Small intestine (tissue), 7 donors: ENCODE results near the gene PRTFDC1. TPM values are rescaled to one million over a fixed set of nuclear protein-coding genes. Genes with fewer than 3 reads are reported as not detected.

ENCODE experiments used
- DNase-seq, 2 donors: peaks; one replicate each; pipeline versions ENCODE4 v3.0.0 to v3.0.0-alpha.2; 2013
- FAIRE-seq: peaks from 2 replicates; lab custom pipeline; 2012; peaks lifted over from hg19 to GRCh38; lab: Jason Lieb, UNC
- H3K27ac ChIP-seq, 3 donors: one replicate each; pipeline ENCODE4 v1.5.1; 2013; ENCODE audit warnings: low read length in 2 of 3, mild to moderate bottlenecking in 2 of 3, control low read depth in 1 of 3, inconsistent platforms in 1 of 3, low read depth in 1 of 3, moderate library complexity in 1 of 3
- H3K27me3 ChIP-seq, 3 donors: one replicate each; pipeline ENCODE4 v1.6.1; 2013; ENCODE audit warnings: low read length in 3 of 3, inconsistent platforms in 1 of 3; ENCODE audit not compliant: control insufficient read depth in 3 of 3, insufficient read depth in 3 of 3
- H3K36me3 ChIP-seq, 3 donors: one replicate each; pipeline ENCODE4 v1.6.1; 2013; ENCODE audit warnings: low read length in 3 of 3, inconsistent platforms in 1 of 3, low read depth in 1 of 3, mild to moderate bottlenecking in 1 of 3, moderate library complexity in 1 of 3; ENCODE audit not compliant: control insufficient read depth in 3 of 3, insufficient read depth in 2 of 3
- H3K4me1 ChIP-seq, 3 donors: one replicate each; pipeline ENCODE4 v1.6.1; 2013; ENCODE audit warnings: low read length in 2 of 3, inconsistent platforms in 1 of 3, low read depth in 1 of 3, mild to moderate bottlenecking in 1 of 3, moderate library complexity in 1 of 3; ENCODE audit not compliant: control insufficient read depth in 3 of 3, insufficient read depth in 2 of 3
- H3K4me3 ChIP-seq, 3 donors: one replicate each; pipeline ENCODE4 v1.5.1; 2013; ENCODE audit warnings: low read length in 3 of 3, control low read depth in 1 of 3, inconsistent platforms in 1 of 3, low read depth in 1 of 3, mild to moderate bottlenecking in 1 of 3, moderate library complexity in 1 of 3
- H3K9me3 ChIP-seq, 2 donors: one replicate each; pipeline ENCODE4 v1.6.1; 2013; ENCODE audit warnings: low read depth in 1 of 2, low read length in 1 of 2; ENCODE audit not compliant: control insufficient read depth in 2 of 2, insufficient read depth in 1 of 2
- WGBS, 3 donors: extraction: QIAGEN DNeasy Blood & Tissue Kit; methylation state at CpG; one replicate each; pipeline ENCODE4 v1.1.7; 2013; 5-methylcytosine and 5-hydroxymethylcytosine counted together
- polyA plus RNA-seq, 4 donors: library from polyadenylated mRNA; stranded (reverse) in 3 of 4; unstranded in 1 of 4; fragments of 200-250 nt in 3 of 4; fragments of 120-200 nt in 1 of 4; gene quantifications; one replicate each; pipeline versions ENCODE4 v1.2.1 to v1.2.3, GENCODE V29; 2013
- donor health status: healthy with polysubstance abuse.
- donor health status: control.
- donor health status: control.
- donor health status: Bipolar disorder and iron deficiency.
- donor health status: healthy.

The PRTFDC1 gene
- polyA plus RNA-seq, 4 donors, result 9.7 to 28.1 (median 12.9) TPM

DNA sequence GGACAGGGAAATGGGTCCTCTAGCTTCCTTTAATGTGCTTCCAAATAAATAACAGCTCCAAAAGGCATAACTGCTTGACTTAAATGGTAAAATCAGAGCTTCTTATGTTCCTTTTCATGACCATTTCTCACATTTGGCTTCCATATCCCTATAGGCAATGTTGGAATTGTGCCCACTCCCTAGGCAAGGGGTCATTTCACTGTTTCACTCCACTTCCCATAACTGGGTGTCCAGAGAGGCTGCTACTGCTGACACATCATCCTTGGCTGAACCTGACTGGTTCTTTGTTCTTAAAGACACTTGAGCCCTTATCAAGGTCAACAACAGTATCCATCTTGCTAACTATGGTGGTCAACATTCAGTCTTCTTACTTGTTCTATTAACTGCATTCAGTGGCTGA is 37.1 kb downstream of the PRTFDC1 start:
- Histone ChIP-seq H3K27me3 (no peaks in the 10 kb centered on the region), H3K36me3 (no peaks in the 10 kb centered on the region), H3K27ac (no peak overlapping the region), H3K9me3 (no peaks in the 10 kb centered on the region), H3K4me3 (no peak overlapping the region), H3K4me1 (peaks cover 0 to 5% (median 1%) of the 10 kb centered on the region in 3 donors)
- FAIRE-seq (no peak), DNase-seq (no peak)

DNA sequence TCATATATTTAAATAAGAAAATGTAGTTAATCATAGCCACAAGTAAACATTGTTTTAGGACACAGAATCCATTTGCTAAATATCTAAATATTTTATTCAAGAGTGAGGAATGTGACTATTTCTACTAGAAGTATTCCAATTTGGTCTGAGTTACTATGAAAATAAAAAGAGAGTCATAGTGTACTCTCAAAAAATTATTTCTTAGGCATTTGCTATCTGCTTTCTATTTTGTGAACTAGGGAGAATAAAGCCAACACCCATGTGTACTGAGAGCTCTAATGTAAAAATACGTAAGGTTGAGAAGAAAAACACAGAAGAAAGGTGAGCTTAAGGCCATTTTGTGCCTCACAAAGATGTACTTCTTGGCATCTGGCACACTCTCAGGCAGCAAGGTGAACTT is 38.3 kb downstream of the PRTFDC1 start:
- FAIRE-seq (no peak), DNase-seq (no peak)
- Histone ChIP-seq H3K9me3 (no peaks in the 10 kb centered on the region), H3K4me1 (peaks cover 0 to 5% (median 1%) of the 10 kb centered on the region in 3 donors), H3K36me3 (no peaks in the 10 kb centered on the region), H3K4me3 (no peak overlapping the region), H3K27ac (no peak overlapping the region), H3K27me3 (no peaks in the 10 kb centered on the region)
- WGBS, 3 donors, result 87 to 100% (median 89%) methylated on average over 1 of the region's 1 CpG

DNA sequence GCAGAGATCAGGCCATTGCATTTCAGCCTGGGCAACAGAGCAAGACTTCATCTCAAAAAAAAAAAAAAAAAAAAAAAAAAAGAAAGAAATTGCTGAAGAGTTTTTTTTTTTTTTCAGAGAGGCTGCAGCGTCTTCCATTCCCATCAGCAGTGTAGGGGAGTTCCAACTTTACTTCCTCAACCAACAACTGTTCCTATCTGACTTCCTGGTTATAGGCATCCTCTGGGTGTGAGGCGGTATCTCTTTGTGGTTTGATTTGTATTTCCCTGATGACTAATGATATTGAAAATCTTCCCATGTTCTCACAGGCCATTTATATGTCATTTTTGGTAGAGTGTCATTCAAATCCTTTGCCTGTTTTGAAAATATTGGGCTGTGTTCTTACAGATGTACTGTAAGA is 40.2 kb downstream of the PRTFDC1 start:
- WGBS, 3 donors, result 17 to 32% (median 26%) methylated on average over 2 of the region's 2 CpGs
- no peak for FAIRE-seq
- no peaks in the 10 kb centered on the region for H3K36me3 ChIP-seq

DNA sequence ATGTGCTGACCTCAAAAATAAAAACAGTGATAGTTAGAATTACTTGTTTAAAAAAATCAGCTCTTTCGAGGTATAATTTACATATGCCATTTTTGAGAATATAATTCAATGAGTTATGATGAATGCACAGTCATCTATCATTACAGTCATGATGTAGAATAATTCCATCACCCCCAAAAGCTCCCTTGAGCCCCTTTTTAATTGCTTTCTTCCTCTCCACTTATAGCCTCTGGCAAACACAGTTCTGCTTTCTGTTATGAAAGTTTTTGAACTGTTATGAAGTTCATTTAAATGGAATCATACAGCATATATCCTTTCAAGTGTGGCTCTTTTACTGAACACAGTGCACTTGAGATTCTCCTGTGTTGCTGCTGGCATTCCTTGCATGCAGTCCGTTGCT is 41.4 kb downstream of the PRTFDC1 start:
- Histone ChIP-seq H3K36me3 (no peaks in the 10 kb centered on the region), H3K4me3 (no peak overlapping the region), H3K9me3 (peaks cover 0 to 4% of the 10 kb centered on the region in 2 donors), H3K4me1 (peaks cover 0 to 6% (median 3%) of the 10 kb centered on the region in 3 donors), H3K27me3 (no peaks in the 10 kb centered on the region), H3K27ac (no peak overlapping the region)
- DNase-seq, result no peak
- 93 to 95% (median 93%) methylated on average over 2 of the region's 2 CpGs for WGBS, 3 donors
- FAIRE-seq, result no peak

More for the DNA sequence above, 40.2 kb downstream of the PRTFDC1 start:
- H3K4me1 ChIP-seq, result peaks cover 0 to 10% (median 1%) of the 10 kb centered on the region in 3 donors
- H3K9me3 ChIP-seq, result no peaks in the 10 kb centered on the region
- H3K27ac ChIP-seq, result no peak overlapping the region
- DNase-seq, result peak in 1 of 2 donors; percentile 64
- H3K27me3 ChIP-seq, result no peaks in the 10 kb centered on the region
- no peak overlapping the region for H3K4me3 ChIP-seq

DNA sequence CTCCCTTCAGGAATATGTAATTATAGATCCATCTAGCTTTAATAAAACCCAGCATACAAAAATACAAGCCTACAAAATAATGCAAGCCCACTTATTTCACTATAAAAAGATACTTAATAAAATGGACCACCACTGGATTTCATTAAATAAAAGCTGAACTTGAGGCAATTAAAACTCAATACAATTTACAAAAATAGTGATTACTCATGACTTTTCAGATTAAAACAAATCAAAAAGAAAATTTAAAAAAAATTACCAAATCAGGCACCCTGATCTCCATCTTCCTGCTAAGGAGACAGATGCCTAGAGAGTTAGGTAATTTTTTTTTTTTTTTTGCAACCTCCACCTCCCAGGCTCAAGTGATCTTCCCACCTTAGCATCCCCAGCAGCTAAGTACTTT is 41.8 kb downstream of the PRTFDC1 start:
- no peak overlapping the region for H3K4me3 ChIP-seq

DNA sequence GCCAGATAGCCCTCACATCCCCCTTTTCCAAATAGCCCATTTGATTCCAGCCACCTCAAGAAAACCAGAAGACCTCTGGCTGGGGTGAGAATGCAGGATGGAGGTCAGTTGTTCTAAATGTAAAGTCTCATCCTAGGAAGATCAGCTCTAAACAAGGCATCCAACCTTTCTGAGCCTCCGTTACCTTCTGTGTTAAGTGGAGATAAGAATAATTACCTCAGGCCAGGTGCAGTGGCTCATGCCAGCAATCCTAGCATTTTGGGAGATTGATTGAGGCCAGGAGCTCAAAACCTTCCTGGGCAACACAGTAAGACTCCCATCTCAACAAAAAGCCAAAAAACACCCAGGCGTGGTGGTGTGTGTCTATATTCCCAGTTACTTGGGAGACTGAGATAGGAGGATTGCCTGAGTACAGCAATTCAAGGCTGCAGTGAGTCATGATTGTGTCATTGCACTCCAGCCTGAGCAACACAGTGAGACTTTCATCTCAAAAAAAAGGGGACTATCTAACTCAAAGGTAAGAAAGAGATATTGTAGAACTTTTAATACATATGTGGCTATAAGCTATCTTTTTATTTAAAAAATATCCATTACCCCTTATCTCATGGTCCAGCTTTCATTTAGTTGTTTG is 43.5 kb downstream of the PRTFDC1 start:
- DNase-seq, result peak; percentile 61 to 79
- 37 to 61% (median 53%) methylated on average over 2 of the region's 2 CpGs for WGBS, 3 donors
- Histone ChIP-seq H3K27me3 (no peaks in the 10 kb centered on the region), H3K27ac (peak overlapping the region in 1 of 3 donors; percentile 10), H3K4me3 (no peak overlapping the region), H3K9me3 (peaks cover 0 to 4% of the 10 kb centered on the region in 2 donors), H3K36me3 (no peaks in the 10 kb centered on the region), H3K4me1 (peaks cover 0 to 9% (median 5%) of the 10 kb centered on the region in 3 donors)
- FAIRE-seq, result no peak

More for the DNA sequence above, 41.8 kb downstream of the PRTFDC1 start:
- Histone ChIP-seq H3K27me3 (no peaks in the 10 kb centered on the region), H3K36me3 (no peaks in the 10 kb centered on the region), H3K4me1 (peaks cover 0 to 4% (median 2%) of the 10 kb centered on the region in 3 donors), H3K27ac (no peak overlapping the region), H3K9me3 (peaks cover 0 to 4% of the 10 kb centered on the region in 2 donors)
- FAIRE-seq, result no peak
- DNase-seq, result no peak

DNA sequence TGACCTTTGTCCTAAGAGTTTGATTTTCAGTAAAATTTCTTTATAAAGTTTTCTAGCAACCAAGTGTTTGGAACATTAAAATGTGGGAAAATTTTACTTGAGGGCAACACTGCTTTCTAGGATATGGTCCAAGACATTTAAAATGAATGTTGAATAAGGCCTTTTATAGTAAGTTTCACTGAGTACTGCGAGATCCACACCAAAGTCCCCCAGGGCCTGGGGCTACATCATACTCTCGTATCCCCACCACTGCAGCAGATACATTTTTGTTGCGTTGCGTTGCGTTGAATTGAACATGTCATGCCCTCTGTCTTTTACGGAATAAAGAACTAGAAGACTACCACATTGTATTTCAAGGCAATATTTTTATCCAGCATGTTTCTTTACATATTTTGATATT is 44.5 kb downstream of the PRTFDC1 start:
- no peak for DNase-seq
- Histone ChIP-seq H3K9me3 (peaks cover 0 to 4% of the 10 kb centered on the region in 2 donors), H3K36me3 (no peaks in the 10 kb centered on the region), H3K27me3 (no peaks in the 10 kb centered on the region), H3K4me3 (no peak overlapping the region), H3K4me1 (peaks cover 3 to 16% (median 5%) of the 10 kb centered on the region in 3 donors), H3K27ac (no peak overlapping the region)
- no peak for FAIRE-seq
- WGBS, 3 donors, result 82 to 97% (median 97%) methylated on average over 6 of the region's 6 CpGs

DNA sequence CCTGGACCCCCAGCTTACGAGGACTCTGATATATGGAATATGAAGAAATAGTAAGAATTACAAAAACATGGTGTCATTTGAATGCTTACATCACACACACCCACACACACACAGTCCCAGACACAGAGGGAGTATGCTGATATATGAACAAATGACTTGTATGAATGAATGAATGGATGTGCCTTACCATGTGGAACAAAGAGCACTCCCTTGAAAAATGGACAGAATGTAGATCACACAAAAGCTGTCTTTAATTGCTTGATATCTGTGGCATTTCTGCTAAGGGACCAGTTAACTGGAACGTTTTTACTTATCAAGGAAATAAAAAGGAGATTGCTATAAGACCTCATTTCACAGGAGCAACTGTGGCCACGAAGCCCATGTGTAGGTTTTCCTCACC is 46.0 kb downstream of the PRTFDC1 start:
- WGBS, 3 donors, result 79 to 87% (median 84%) methylated on average over 3 of the region's 3 CpGs
- DNase-seq, result no peak
- no peak for FAIRE-seq

DNA sequence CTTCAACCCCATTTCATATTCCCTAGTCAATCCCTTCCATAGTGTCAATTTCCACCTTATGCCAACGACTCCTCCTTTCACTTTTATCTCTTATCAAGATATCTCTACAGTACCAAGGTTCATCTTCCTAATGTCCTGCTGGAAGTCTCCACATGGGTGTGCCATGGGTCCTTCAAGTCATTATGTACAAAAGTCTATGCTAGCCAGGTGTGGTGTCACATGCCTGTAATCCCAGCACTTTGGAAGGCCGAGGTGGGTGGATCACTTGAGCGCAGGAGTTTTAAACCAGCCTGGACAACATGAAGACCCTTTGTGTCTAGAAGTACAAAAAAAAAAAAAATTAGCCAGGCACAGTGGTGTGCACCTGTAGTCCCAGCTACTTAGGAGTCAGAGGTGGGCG is 47.6 kb downstream of the PRTFDC1 start:
- Histone ChIP-seq H3K27me3 (no peaks in the 10 kb centered on the region), H3K9me3 (peaks cover 0 to 4% of the 10 kb centered on the region in 2 donors), H3K4me3 (no peak overlapping the region), H3K27ac (peak overlapping the region in 1 of 3 donors; percentile 57), H3K4me1 (peaks cover 8 to 33% (median 11%) of the 10 kb centered on the region in 3 donors), H3K36me3 (no peaks in the 10 kb centered on the region)
- 37 to 81% (median 59%) methylated on average over 4 of the region's 4 CpGs for WGBS, 3 donors
- FAIRE-seq (no peak), DNase-seq (peak; percentile 51 to 88)

More for the DNA sequence above, 46.0 kb downstream of the PRTFDC1 start:
- no peak overlapping the region for H3K27ac ChIP-seq
- no peak overlapping the region for H3K4me3 ChIP-seq
- H3K4me1 ChIP-seq, result peaks cover 6 to 30% (median 7%) of the 10 kb centered on the region in 3 donors
- H3K9me3 ChIP-seq, result peaks cover 0 to 4% of the 10 kb centered on the region in 2 donors
- no peaks in the 10 kb centered on the region for H3K36me3 ChIP-seq
- no peaks in the 10 kb centered on the region for H3K27me3 ChIP-seq
